GM19035 (cell line): ENCODE results near the gene ZNF311.
"Not testable (repeated sequence)": the region's sequence is repeated elsewhere in the genome, so short reads cannot be mapped to it uniquely, and the experiment has no call there.

Experiments
- ATAC-seq: cut with Tn5 transposase; IDR thresholded peaks from one replicate; pipeline ENCODE4 v1.9.1; 2021; ENCODE audit not compliant: unreplicated experiment

The ZNF311 gene

GRCh38 chr6:28983838-28984237 is 21.3 kb downstream of the ZNF311 start:
- no peak for ATAC-seq

- ATAC-seq: peak; percentile 5
These were observed 22.4 kb downstream of the ZNF311 start for GRCh38 chr6:28982476-28983266.

- ATAC-seq: peak; percentile 44
These were observed 23.2 kb downstream of the ZNF311 start for GRCh38 chr6:28981833-28982475.

GRCh38 chr6:28981431-28981832 is 23.7 kb downstream of the ZNF311 start:
- ATAC-seq: no peak

GRCh38 chr6:28980852-28981430 is 24.2 kb downstream of the ZNF311 start:
- ATAC-seq: no peak

- ATAC-seq: no peak
These were observed 24.8 kb downstream of the ZNF311 start for GRCh38 chr6:28980137-28980851.

- ATAC-seq: no peak
These were observed 25.4 kb downstream of the ZNF311 start for GRCh38 chr6:28979679-28980078.

- no peak for ATAC-seq
These were observed 26.1 kb downstream of the ZNF311 start for GRCh38 chr6:28978959-28979561.

- no peak for ATAC-seq
These were observed 27.0 kb downstream of the ZNF311 start for GRCh38 chr6:28978133-28978491.

GRCh38 chr6:28977341-28978132 is 27.6 kb downstream of the ZNF311 start:
- no peak for ATAC-seq

- no peak for ATAC-seq
These were observed 28.4 kb downstream of the ZNF311 start for GRCh38 chr6:28976677-28977076.

- ATAC-seq: no peak
These were observed 30.6 kb downstream of the ZNF311 start for GRCh38 chr6:28974505-28974904.

- ATAC-seq: not testable (repeated sequence)
These were observed 35.1 kb downstream of the ZNF311 start for GRCh38 chr6:28970056-28970455.

GRCh38 chr6:28969129-28969528 is 36.0 kb downstream of the ZNF311 start:
- no peak for ATAC-seq

- no peak for ATAC-seq
These were observed 36.6 kb downstream of the ZNF311 start for GRCh38 chr6:28968476-28968875.

- no peak for ATAC-seq
These were observed 39.4 kb downstream of the ZNF311 start for GRCh38 chr6:28965706-28966105.

GRCh38 chr6:28960846-28961500 is 44.1 kb downstream of the ZNF311 start:
- ATAC-seq: no peak

GRCh38 chr6:28958561-28959243 is 46.4 kb downstream of the ZNF311 start:
- ATAC-seq: not testable (repeated sequence)

GRCh38 chr6:28957795-28958314 is 47.3 kb downstream of the ZNF311 start:
- ATAC-seq: not testable (repeated sequence)
